ENCODE data around the gene FRMPD4. TPM values are rescaled to one million over a fixed set of nuclear protein-coding genes. Genes with fewer than 3 reads are reported as not detected.
A peak's percentile ranks its signal among the peaks of the same experiment; 100 is the strongest.

FRMPD4 gene
- total and polyA plus RNA-seq, 8 donors: 0.45 to 0.86 (median 0.68) TPM; not detected in 2

DNA sequence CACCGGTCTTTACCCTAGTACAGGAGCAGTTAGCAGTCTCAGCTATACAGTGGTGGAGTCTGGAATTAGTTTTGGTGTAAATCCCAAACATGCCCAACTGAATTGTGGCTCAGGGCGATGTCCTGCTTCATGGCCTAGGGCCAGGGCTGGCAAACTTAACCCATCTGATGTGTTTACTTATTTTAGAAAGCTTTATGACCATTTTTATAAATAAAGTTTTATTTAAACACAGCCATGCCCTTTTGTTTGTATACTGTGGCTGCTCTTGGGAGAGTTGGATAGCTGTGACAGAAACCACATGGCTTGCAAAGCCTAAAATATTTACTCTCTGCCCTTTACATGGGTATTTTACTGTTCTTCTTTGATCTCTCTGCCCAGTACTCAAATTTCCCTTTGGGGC, 7.1 kb downstream of the FRMPD4 start:
- DNase-seq: no peak
- no peak for ATAC-seq
- H3K4me3 ChIP-seq: no peak overlapping the region
- no peak overlapping the region for H3K27ac ChIP-seq
- no peaks in the 10 kb centered on the region for H3K9me3 ChIP-seq
- TF ChIP-seq, protein P1, sequence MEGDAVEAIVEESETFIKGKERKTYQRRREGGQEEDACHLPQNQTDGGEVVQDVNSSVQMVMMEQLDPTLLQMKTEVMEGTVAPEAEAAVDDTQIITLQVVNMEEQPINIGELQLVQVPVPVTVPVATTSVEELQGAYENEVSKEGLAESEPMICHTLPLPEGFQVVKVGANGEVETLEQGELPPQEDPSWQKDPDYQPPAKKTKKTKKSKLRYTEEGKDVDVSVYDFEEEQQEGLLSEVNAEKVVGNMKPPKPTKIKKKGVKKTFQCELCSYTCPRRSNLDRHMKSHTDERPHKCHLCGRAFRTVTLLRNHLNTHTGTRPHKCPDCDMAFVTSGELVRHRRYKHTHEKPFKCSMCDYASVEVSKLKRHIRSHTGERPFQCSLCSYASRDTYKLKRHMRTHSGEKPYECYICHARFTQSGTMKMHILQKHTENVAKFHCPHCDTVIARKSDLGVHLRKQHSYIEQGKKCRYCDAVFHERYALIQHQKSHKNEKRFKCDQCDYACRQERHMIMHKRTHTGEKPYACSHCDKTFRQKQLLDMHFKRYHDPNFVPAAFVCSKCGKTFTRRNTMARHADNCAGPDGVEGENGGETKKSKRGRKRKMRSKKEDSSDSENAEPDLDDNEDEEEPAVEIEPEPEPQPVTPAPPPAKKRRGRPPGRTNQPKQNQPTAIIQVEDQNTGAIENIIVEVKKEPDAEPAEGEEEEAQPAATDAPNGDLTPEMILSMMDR (IDR thresholded peaks at IDR 0.05): no peak
- intact Hi-C loops (cut with DNase I): no loop called here
- peaks cover 0 to 3% of the 10 kb centered on the region in 2 donors for H3K27me3 ChIP-seq
- no peaks in the 10 kb centered on the region for H3K4me1 ChIP-seq
- no peaks in the 10 kb centered on the region for H3K36me3 ChIP-seq

DNA sequence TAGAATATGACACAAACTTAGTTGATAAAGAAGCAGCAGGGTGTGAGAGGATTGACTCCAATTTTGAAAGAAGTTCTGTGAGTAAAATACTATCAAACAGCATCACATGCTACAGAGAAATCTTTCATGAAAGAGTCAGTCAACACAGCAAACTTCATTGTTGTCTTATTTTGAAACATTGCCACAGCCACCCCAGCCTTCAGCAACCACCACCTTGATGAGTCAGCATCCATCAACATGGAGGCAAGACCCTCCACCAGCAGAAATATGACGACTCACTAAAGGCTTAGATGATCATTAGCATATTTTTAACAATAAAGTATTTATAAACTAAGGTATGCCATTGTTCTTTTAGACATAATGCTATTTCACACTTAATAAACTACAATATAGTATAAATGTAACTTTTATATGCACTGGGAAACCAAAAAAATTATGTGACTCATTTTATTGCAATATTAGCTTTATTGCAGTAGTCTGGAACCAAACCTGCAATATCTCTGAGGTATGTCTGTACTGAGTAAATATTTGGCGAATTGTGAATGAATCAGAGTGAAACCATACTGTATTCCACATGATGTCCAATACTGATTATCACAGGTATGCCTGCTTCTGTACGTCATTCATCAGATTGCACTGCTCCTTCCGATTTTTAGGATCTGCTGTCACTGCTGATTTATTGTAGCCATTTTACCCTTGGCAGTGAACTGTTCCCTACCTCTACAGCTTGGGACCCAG, 11.6 kb downstream of the FRMPD4 start:
- Histone ChIP-seq H3K36me3 (no peaks in the 10 kb centered on the region), H3K4me1 (no peaks in the 10 kb centered on the region), H3K27ac (no peak overlapping the region), H3K27me3 (no peaks in the 10 kb centered on the region), H3K4me3 (no peak overlapping the region), H3K9me3 (no peaks in the 10 kb centered on the region)
- TF ChIP-seq, protein P1 (IDR thresholded peaks at IDR 0.05): no peak
- intact Hi-C loops (cut with DNase I): no loop called here
- ATAC-seq (no peak), DNase-seq (no peak)

DNA sequence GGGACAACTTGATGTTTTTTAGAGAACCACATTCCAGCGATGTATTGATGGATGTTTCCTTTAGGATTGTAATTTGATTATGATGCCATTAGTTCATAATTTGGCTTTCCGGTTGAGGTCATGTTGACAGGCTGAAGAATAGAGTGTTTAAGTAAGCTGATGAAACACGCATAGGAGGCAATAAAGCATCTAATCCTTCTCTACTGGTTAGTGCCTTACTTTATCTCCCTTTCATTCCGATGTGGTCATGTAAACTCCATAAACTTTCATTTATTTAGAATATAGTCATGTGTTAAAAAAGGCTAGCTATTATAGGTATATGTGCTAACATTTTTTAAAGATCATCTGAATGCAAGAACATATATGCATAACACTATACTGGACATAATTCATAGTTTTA, 15.0 kb downstream of the FRMPD4 start:
- Histone ChIP-seq H3K4me3 (no peak overlapping the region), H3K4me1 (no peaks in the 10 kb centered on the region), H3K36me3 (no peaks in the 10 kb centered on the region), H3K9me3 (no peaks in the 10 kb centered on the region), H3K27ac (no peak overlapping the region), H3K27me3 (no peaks in the 10 kb centered on the region)
- ATAC-seq (no peak), DNase-seq (no peak)
- intact Hi-C loops (cut with DNase I): no loop called here
- TF ChIP-seq, protein P1 (IDR thresholded peaks at IDR 0.05): no peak

DNA sequence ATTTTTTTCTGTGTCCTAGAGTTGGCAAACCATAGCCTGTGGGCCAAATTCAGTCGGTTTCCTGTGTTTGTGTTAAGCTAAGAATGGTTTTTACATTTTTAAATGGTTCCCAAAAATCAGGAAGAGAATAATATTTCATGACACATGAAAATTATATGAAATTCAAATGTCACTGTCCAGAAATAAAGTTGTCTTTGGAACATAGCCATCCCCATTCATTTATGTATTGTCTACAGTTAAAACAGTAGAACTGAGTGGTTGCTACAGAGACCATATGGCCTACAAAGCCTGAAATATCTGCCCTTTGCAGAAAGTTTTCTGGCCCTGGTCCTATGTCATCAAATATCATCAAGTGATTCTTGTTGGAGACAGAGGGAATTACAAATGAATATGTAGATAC, 15.5 kb downstream of the FRMPD4 start:
- H3K4me3 ChIP-seq: no peak overlapping the region
- ATAC-seq (no peak), DNase-seq (peak in 1 of 4 donors; percentile 26)
- intact Hi-C loops (cut with DNase I): no loop called here
- H3K4me1 ChIP-seq: no peaks in the 10 kb centered on the region
- TF ChIP-seq, protein P1 (IDR thresholded peaks at IDR 0.05): no peak
- H3K9me3 ChIP-seq: no peaks in the 10 kb centered on the region
- H3K27me3 ChIP-seq: no peaks in the 10 kb centered on the region
- H3K27ac ChIP-seq: no peak overlapping the region
- no peaks in the 10 kb centered on the region for H3K36me3 ChIP-seq

DNA sequence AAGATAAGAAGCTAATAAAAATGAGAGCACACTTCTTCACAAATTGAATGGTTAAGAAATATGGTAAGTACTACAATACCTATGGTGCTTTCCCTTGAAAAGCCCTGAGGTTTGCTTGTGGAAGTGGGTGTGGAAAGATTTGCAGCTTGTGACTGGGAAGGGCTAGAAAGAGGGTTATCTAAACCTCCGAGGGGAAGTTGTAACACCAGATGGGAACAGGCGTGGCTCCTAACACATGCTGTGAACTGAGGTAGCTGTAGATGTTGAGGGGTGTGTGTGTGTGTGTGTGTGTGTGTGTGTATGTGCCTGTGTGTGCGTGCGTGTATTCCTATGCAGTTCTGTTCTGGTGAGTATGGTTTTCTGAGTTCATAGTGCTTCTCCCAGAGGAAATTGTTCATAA, 21.5 kb downstream of the FRMPD4 start:
- TF ChIP-seq, protein P1 (IDR thresholded peaks at IDR 0.05): no peak
- intact Hi-C loops (cut with DNase I): no loop called here
- Histone ChIP-seq H3K4me3 (no peak overlapping the region), H3K9me3 (no peaks in the 10 kb centered on the region), H3K27me3 (no peaks in the 10 kb centered on the region), H3K27ac (no peak overlapping the region), H3K4me1 (no peaks in the 10 kb centered on the region), H3K36me3 (no peaks in the 10 kb centered on the region)
- DNase-seq: no peak
- ATAC-seq: no peak
